Psoas muscle (tissue), 8 donors: ENCODE measurements around the gene MRPL32. TPM values are rescaled to one million over a fixed set of nuclear protein-coding genes. Genes with fewer than 3 reads are reported as not detected.

Source experiments
- ATAC-seq, 4 donors: fragments of 200-7000 bp; cut with Tn5 transposase; one replicate each; pipeline ENCODE4 v1.9.1; 2020; ENCODE audit warnings: moderate library complexity in 3 of 4, mild to moderate bottlenecking in 2 of 4
- DNase-seq, 2 donors: peaks; one replicate each; pipeline ENCODE4 v3.0.0-alpha.2; 2020
- H3K27ac ChIP-seq: fragments of 200-600 bp; one replicate; pipeline ENCODE4 v1.8.0; 2022
- H3K27me3 ChIP-seq, 3 donors: fragments of 200-600 bp in 1 of 3; one replicate each; pipeline versions ENCODE4 v1.6.1 to v1.8.0; 2013 to 2022; ENCODE audit warnings: low read length in 2 of 3, mild to moderate bottlenecking in 2 of 3, moderate library complexity in 1 of 3; ENCODE audit not compliant: insufficient read depth in 3 of 3
- H3K36me3 ChIP-seq, 2 donors: fragments of 200-600 bp in 1 of 2; one replicate each; pipeline versions ENCODE4 v1.6.1 to v1.8.0; 2013 to 2022; ENCODE audit warnings: low read depth in 1 of 2, mild to moderate bottlenecking in 1 of 2, moderate library complexity in 1 of 2; ENCODE audit not compliant: insufficient read depth in 1 of 2
- H3K4me1 ChIP-seq: fragments of 200-600 bp; one replicate; pipeline ENCODE4 v1.8.0; 2022
- H3K4me3 ChIP-seq: fragments of 200-600 bp; one replicate; pipeline ENCODE4 v1.8.0; 2022; ENCODE audit warnings: mild to moderate bottlenecking
- H3K9me3 ChIP-seq: fragments of 200-600 bp; one replicate; pipeline ENCODE4 v1.8.0; 2022
- CTCF ChIP-seq: fragments of 200-600 bp; IDR thresholded peaks from one replicate; pipeline ENCODE4 v1.8.0; 2022; ENCODE audit warnings: antibody characterized with exemption
- WGBS, 3 donors: extraction: QIAGEN DNeasy Blood & Tissue Kit; methylation state at CpG; one replicate each; pipeline versions ENCODE4 v1.1.6 to v1.1.7; 2013; 5-methylcytosine and 5-hydroxymethylcytosine counted together
- intact Hi-C, 2 donors: fragments of 100-400 bp; cut with DNase I; formaldehyde crosslinking; loops; one replicate each; pipeline versions ENCODE4 v1.11.0 to v1.14.2; 2022
- polyA plus RNA-seq, 3 donors: library from polyadenylated mRNA; stranded (reverse); fragments of 200-250 nt; gene quantifications; one replicate each; pipeline ENCODE4 v1.2.3, GENCODE V29; 2013
- total RNA-seq, 4 donors: library from RNA; stranded (reverse); fragmentation: NEBNext Ultra II Directional in 2 of 4; extraction: Animal tissue kit (Norgen Biotek cat#: 25700) in 2 of 4; gene quantifications; one replicate each; pipeline versions ENCODE4 v1.2.1 to v1.2.4, GENCODE V29; 2021 to 2023
- donor health status: healthy with polysubstance abuse.
- donor health status: DM: no; HTN: no; CAD: no; lungs with moderate emphysema.
- donor health status: Bipolar disorder and iron deficiency.
- donor health status: healthy.
- donor health status: DM: yes; HTN: yes; CAD: no.
- donor health status: DM: no; HTN: no; CAD: no.
- donor health status: DM: no; HTN: no; CAD: no.
- donor health status: DM: yes; HTN: yes; CAD: no.

MRPL32 gene
- total and polyA plus RNA-seq, 7 donors = 34.3 to 133 (median 51.7) TPM

- no peak for TF ChIP-seq CTCF
- intact Hi-C loops = no loop called here
- DNase-seq (no peak), ATAC-seq (no peak)
- Histone ChIP-seq H3K36me3 (no peaks in the 10 kb centered on the region), H3K4me3 (no peak overlapping the region), H3K9me3 (no peaks in the 10 kb centered on the region), H3K4me1 (no peaks in the 10 kb centered on the region), H3K27me3 (peaks cover 0 to 2% (median 0%) of the 10 kb centered on the region in 3 donors), H3K27ac (no peak overlapping the region)
- 66 to 71% (median 71%) methylated on average over 3 of the region's 3 CpGs for WGBS, 3 donors
These were observed 48.3 kb downstream of the MRPL32 start for GRCh38 chr7:42980514-42980913.

- H3K36me3 ChIP-seq = no peaks in the 10 kb centered on the region
- H3K4me3 ChIP-seq = no peak overlapping the region
- no peak for ATAC-seq
- H3K27me3 ChIP-seq = peaks cover 0 to 2% (median 0%) of the 10 kb centered on the region in 3 donors
- WGBS, 3 donors = 81 to 84% (median 82%) methylated on average over 1 of the region's 1 CpG
- intact Hi-C loops = no loop called here
- H3K27ac ChIP-seq = no peak overlapping the region
- no peak for TF ChIP-seq CTCF
- no peak for DNase-seq
- H3K4me1 ChIP-seq = no peaks in the 10 kb centered on the region
- H3K9me3 ChIP-seq = no peaks in the 10 kb centered on the region
These were observed 49.4 kb downstream of the MRPL32 start for GRCh38 chr7:42981601-42982000.

- no peaks in the 10 kb centered on the region for H3K36me3 ChIP-seq
- WGBS, 3 donors = 72 to 78% (median 78%) methylated on average over 3 of the region's 3 CpGs
- TF ChIP-seq CTCF = no peak
These were observed 50.5 kb downstream of the MRPL32 start for GRCh38 chr7:42982604-42983115.

GRCh38 chr7:42984137-42984536 is 52.0 kb downstream of the MRPL32 start:
- no peaks in the 10 kb centered on the region for H3K4me1 ChIP-seq
- no peak for TF ChIP-seq CTCF
- H3K27ac ChIP-seq = no peak overlapping the region
- ATAC-seq = no peak
- H3K9me3 ChIP-seq = no peaks in the 10 kb centered on the region
- intact Hi-C loops = no loop called here
- DNase-seq = no peak
- H3K27me3 ChIP-seq = peaks cover 0 to 2% (median 0%) of the 10 kb centered on the region in 3 donors
- WGBS, 3 donors = 71 to 88% (median 79%) methylated on average over 1 of the region's 1 CpG
- no peak overlapping the region for H3K4me3 ChIP-seq
- H3K36me3 ChIP-seq = no peaks in the 10 kb centered on the region

More at GRCh38 chr7:42982604-42983115, 50.5 kb downstream of the MRPL32 start:
- DNase-seq = no peak
- Histone ChIP-seq H3K4me1 (no peaks in the 10 kb centered on the region), H3K9me3 (no peaks in the 10 kb centered on the region), H3K4me3 (no peak overlapping the region), H3K27ac (no peak overlapping the region), H3K27me3 (peaks cover 0 to 2% (median 0%) of the 10 kb centered on the region in 3 donors)
- intact Hi-C loops = no loop called here
- ATAC-seq = no peak

- H3K27ac ChIP-seq = no peak overlapping the region
- 88 to 91% (median 88%) methylated on average over 6 of the region's 6 CpGs for WGBS, 3 donors
- no peaks in the 10 kb centered on the region for H3K36me3 ChIP-seq
- intact Hi-C loops = no loop called here
- ATAC-seq = no peak
- H3K4me1 ChIP-seq = no peaks in the 10 kb centered on the region
- H3K27me3 ChIP-seq = peaks cover 0 to 5% (median 0%) of the 10 kb centered on the region in 3 donors
- no peaks in the 10 kb centered on the region for H3K9me3 ChIP-seq
- TF ChIP-seq CTCF = no peak
- no peak overlapping the region for H3K4me3 ChIP-seq
- no peak for DNase-seq
These were observed 54.0 kb downstream of the MRPL32 start for GRCh38 chr7:42986213-42986612.
